GM12873 (cell line): ENCODE measurements around the gene PRPH.

Source experiments
- TF ChIP-seq, protein P1 (sequence below): IDR thresholded peaks from 2 replicates; pipeline ENCODE4 v1.5.1; 2012; ENCODE audit warnings: low read depth, mild to moderate bottlenecking, moderate library complexity, low read length, control low read depth; ENCODE audit not compliant: insufficient read depth; ENCODE audit errors: missing control alignments

PRPH gene

DNA sequence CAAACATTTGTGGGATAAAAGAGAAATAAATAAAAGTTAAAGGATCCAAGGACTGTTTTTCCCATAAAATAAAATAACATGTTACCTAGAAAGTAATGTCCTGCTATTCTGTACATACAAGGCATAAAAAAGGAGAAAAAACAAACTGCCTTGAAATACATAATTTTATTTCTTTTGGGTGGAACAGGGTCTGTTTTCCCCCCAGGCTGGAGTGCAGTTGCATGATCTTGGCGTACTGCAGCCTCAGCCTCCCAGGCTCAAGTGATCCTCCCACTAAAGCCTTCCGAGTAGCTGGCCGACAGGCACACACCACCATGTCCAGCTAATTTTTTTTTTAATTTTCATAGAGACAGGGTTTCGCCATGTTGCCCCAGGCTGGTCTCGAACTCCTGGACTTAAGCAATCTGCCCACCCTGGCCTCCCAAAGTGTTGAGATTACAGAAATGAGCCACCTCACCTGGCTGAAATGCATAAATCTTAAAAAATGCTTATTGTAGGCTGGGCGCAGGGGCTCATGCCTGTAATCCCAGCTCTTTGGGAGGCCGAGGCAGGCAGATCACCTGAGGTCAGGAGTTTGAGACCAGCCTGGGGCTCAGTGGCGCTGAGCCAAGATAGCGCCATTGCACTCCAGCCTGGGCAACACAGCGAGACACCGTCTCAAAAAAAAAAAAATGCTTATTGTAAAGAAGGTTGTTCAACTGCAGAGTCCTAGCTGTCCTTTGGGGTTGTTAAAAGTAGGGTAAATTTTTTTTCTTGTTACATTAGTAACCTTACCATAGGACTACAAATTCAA lies 34.2 kb upstream of the PRPH start:
- TF ChIP-seq, protein P1, sequence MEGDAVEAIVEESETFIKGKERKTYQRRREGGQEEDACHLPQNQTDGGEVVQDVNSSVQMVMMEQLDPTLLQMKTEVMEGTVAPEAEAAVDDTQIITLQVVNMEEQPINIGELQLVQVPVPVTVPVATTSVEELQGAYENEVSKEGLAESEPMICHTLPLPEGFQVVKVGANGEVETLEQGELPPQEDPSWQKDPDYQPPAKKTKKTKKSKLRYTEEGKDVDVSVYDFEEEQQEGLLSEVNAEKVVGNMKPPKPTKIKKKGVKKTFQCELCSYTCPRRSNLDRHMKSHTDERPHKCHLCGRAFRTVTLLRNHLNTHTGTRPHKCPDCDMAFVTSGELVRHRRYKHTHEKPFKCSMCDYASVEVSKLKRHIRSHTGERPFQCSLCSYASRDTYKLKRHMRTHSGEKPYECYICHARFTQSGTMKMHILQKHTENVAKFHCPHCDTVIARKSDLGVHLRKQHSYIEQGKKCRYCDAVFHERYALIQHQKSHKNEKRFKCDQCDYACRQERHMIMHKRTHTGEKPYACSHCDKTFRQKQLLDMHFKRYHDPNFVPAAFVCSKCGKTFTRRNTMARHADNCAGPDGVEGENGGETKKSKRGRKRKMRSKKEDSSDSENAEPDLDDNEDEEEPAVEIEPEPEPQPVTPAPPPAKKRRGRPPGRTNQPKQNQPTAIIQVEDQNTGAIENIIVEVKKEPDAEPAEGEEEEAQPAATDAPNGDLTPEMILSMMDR = no peak

DNA sequence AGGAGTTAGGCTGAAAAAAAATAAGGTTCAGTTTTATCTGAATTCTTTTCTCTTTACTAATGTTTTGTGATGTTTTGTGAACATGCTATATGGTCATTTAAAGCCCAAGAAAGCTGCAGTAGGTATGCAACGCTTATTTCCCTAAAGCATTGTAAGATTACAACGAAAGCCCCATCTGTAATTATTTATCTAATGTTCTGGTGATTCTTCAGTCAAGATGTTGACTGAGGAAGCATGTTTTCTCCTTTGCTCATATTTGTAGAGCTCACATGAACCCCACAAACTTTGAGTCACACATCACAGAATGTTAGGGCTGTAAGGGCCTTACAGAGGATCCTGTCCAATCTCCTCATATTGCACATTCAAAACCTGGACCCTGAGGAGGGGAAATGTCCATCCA lies 33.2 kb upstream of the PRPH start:
- TF ChIP-seq, protein P1 = no peak

DNA sequence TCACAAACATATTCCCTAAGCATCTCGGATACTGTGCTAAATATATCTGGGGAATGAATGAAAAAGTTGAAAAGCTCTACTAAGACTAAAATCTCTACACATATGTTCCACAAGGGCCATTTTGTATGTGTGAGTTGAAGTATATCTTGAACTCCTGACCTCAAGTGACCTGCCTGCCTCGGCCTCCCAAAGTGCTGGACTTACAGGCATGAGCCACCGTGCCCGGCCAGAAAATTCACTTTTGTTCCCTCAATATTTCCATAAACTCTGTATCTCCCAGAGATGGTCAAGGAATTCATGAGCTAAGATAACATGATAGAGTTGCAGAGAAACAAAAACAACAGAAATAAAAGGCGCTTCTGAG lies 31.6 kb upstream of the PRPH start:
- TF ChIP-seq, protein P1 = no peak

DNA sequence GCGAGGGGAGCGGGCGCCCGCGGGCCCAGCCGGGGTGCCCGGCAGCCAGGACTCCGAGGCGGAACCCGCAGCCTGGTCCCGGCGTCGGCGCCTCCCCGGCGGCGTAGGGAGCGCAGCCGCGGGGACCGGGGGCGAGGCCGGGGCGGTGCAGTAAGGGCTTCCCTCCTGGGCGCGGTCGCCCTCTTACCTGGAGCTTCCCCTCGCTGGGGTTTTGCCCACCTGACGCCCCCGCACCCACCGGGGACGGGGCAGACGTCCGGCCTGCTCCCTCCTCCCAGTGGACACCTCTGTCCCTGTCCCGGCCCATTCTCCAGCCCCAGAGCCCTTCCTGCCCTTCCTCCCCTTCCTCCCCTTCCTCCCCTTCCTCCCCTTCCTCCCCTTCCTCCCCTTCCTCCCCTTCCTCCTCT lies 30.5 kb upstream of the PRPH start:
- TF ChIP-seq, protein P1 = no peak

DNA sequence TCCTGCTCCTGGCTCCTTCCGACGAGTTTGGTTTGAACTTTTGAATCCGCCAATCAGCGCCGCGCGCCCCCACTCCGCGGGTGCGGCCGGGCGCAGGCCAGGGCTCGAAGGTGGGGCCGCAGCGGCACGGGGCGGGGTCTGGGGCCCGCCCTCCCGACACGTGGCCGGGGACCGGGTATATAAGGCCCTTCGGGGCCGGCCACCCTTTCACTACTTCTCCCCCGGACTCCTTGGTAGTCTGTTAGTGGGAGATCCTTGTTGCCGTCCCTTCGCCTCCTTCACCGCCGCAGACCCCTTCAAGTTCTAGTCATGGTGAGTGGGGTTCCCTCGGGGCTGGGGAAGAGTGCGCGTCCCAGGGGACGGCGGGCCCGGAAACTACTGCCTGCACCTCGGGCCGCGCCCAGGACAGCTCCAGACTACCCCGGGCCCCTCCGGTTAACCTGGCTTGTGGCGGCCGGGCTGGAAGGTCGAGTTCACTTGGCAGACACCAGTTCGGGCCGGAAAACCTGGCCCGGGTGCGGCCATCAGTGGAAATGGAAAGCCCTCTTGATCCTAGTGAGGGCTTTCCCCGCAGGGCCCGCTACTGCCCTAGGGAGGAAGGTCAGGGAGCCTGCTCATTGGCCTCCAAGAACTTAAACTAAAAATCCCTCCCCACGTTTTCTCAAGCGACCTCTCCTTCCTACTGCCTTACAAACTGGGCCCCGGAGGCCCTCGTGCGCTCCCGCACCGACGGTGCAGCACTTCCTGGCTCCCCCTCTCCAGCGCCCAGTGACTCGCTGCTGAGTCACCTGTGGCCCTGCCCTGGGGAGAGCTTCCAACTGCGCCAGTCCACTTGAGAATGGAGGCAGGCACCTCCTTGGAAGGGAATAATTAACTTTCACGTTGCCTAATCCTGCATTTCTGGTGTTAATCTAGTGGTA lies 29.8 kb upstream of the PRPH start, which contains the start of gene TUBA1C:
Gene TUBA1C (plus strand): TSS at position 210 of the 920 bp plus-strand sequence. CDS start 100 bp downstream, at position 310.
- TF ChIP-seq, protein P1 = no peak

DNA sequence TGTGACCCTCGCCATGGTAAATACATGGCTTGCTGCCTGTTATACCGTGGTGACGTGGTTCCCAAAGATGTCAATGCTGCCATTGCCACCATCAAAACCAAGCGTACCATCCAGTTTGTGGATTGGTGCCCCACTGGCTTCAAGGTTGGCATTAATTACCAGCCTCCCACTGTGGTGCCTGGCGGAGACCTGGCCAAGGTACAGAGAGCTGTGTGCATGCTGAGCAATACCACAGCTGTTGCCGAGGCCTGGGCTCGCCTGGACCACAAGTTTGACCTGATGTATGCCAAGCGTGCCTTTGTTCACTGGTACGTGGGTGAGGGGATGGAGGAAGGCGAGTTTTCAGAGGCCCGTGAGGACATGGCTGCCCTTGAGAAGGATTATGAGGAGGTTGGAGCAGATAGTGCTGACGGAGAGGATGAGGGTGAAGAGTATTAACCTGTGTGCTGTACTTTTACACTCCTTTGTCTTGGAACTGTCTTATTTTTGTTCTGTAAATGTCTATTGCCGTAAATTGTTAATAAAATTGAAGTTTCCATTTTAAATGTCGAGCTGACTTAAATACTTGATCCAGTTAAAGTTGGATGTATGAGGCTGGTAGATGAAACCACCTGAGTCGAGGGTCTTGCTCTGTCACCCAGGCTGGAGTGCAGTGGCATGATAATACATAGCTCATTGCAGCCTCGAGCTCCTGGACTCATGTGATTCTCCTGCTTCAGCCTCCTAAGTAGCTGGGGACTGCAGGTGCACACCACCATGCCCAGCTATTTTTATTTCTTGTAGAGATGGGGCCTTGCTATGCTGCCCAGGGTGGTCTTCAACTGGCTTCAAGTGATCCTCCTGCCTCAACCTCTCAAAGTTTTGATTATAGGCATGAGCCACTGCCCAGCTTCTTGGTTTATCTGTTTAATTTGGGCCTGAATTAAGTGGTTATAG lies 21.9 kb upstream of the PRPH start:
- TF ChIP-seq, protein P1 = no peak
